Activated naive CD4-positive, alpha-beta T cell treated with anti-CD3 and anti-CD28 coated beads, Interleukin-2, amount 10 ng/mL, durations not matched to agents 7 days and 5 days (primary cell): ENCODE results near the gene SH2D6.
"Not testable (repeated sequence)": the region's sequence is repeated elsewhere in the genome, so short reads cannot be mapped to it uniquely, and the experiment has no call there.

ENCODE experiments used
- CTCF ChIA-PET: fragments of 350-600 bp; sonication (Branson Sonifier 250); formaldehyde crosslinking; loops from one replicate; lab custom pipeline; 2021; ENCODE audit warnings: antibody characterized with exemption; lab: Charles Lee
- DNase-seq: peaks from one replicate; pipeline ENCODE4 v3.0.0-alpha.2; 2020
- H3K27ac Mint-ChIP-seq: one replicate; pipeline ENCODE4 v1.8.0; 2021; ENCODE audit warnings: mild to moderate bottlenecking, moderate library complexity, mixed read lengths
- H3K27me3 Mint-ChIP-seq: one replicate; pipeline ENCODE4 v1.8.0; 2021; ENCODE audit warnings: mild to moderate bottlenecking, mixed read lengths
- H3K36me3 Mint-ChIP-seq: one replicate; pipeline ENCODE4 v1.8.0; 2021; ENCODE audit warnings: mixed read lengths
- H3K4me1 Mint-ChIP-seq: one replicate; pipeline ENCODE4 v1.8.0; 2021; ENCODE audit warnings: mixed read lengths
- H3K4me3 Mint-ChIP-seq: one replicate; pipeline ENCODE4 v1.8.0; 2021; ENCODE audit warnings: mild to moderate bottlenecking, moderate library complexity, mixed read lengths
- H3K9me3 Mint-ChIP-seq: one replicate; pipeline ENCODE4 v1.8.0; 2021; ENCODE audit warnings: mixed read lengths

SH2D6 gene

GRCh38 chr2:85405201-85406059 is 13.1 kb upstream of the SH2D6 start:
- Mint-ChIP-seq H3K4me3 (peak overlapping the region; percentile 33), H3K27me3 (no peaks in the 10 kb centered on the region), H3K36me3 (peaks cover 45% of the 10 kb centered on the region), H3K4me1 (peaks cover 59% of the 10 kb centered on the region), H3K9me3 (peaks cover 12% of the 10 kb centered on the region), H3K27ac (peak overlapping the region; percentile 84)
- peak; percentile 76 for DNase-seq
- CTCF ChIA-PET, result interaction anchor here (0.9 to 2.0 kb wide), 3 partner anchors 13 to 52 kb away, joined by 3 to 11 read pairs (median 7); no protein-coding TSS in a partner anchor

GRCh38 chr2:85409845-85410583 is 8.5 kb upstream of the SH2D6 start, which contains the start of gene CAPG:
TSS of gene CAPG (minus strand) at chr2:85410366. CDS start at chr2:85402145, 8,221 bp downstream.
- DNase-seq, result peak; percentile 76
- Mint-ChIP-seq H3K27me3 (peaks cover 27% of the 10 kb centered on the region), H3K4me1 (peaks cover 89% of the 10 kb centered on the region), H3K36me3 (peaks cover 15% of the 10 kb centered on the region), H3K9me3 (peaks cover 2% of the 10 kb centered on the region), H3K27ac (peak within 1 kb of the TSS; percentile 71), H3K4me3 (peak within 1 kb of the TSS; percentile 78)
- CTCF ChIA-PET, result interaction anchor here (1.5 kb wide), 1 partner anchor 18 kb away, joined by 3 read pairs; no protein-coding TSS in a partner anchor

- CTCF ChIA-PET, result no interaction called here
- Mint-ChIP-seq H3K4me3 (peak overlapping the region; percentile 78), H3K36me3 (peaks cover 7% of the 10 kb centered on the region), H3K27ac (peak overlapping the region; percentile 71), H3K9me3 (no peaks in the 10 kb centered on the region), H3K27me3 (peaks cover 28% of the 10 kb centered on the region), H3K4me1 (peaks cover 87% of the 10 kb centered on the region)
- DNase-seq, result no peak
These were observed 7.7 kb upstream of the SH2D6 start for GRCh38 chr2:85410584-85411404.

GRCh38 chr2:85411405-85411748 is 7.1 kb upstream of the SH2D6 start:
- Mint-ChIP-seq H3K9me3 (no peaks in the 10 kb centered on the region), H3K36me3 (peaks cover 7% of the 10 kb centered on the region), H3K4me1 (peaks cover 81% of the 10 kb centered on the region), H3K27me3 (peaks cover 33% of the 10 kb centered on the region), H3K27ac (no peak overlapping the region), H3K4me3 (no peak overlapping the region)
- no peak for DNase-seq
- CTCF ChIA-PET, result no interaction called here

GRCh38 chr2:85413592-85414420 is 4.7 kb upstream of the SH2D6 start:
- Mint-ChIP-seq H3K4me3 (peak overlapping the region; percentile 67), H3K27ac (no peak overlapping the region), H3K9me3 (no peaks in the 10 kb centered on the region), H3K27me3 (peaks cover 33% of the 10 kb centered on the region), H3K36me3 (no peaks in the 10 kb centered on the region), H3K4me1 (peaks cover 66% of the 10 kb centered on the region)
- CTCF ChIA-PET, result interaction anchor here (1.0 kb wide), 1 partner anchor 138 kb away, joined by 3 read pairs; no protein-coding TSS in a partner anchor
- peak; percentile 55 for DNase-seq

- CTCF ChIA-PET, result interaction anchor here (1.0 kb wide), 1 partner anchor 138 kb away, joined by 3 read pairs; no protein-coding TSS in a partner anchor
- not testable (repeated sequence) for H3K36me3 Mint-ChIP-seq, H3K9me3 Mint-ChIP-seq, DNase-seq, H3K27ac Mint-ChIP-seq, H3K4me3 Mint-ChIP-seq
- peaks cover 33% of the 10 kb centered on the region for H3K27me3 Mint-ChIP-seq
- peaks cover 66% of the 10 kb centered on the region for H3K4me1 Mint-ChIP-seq
These were observed 4.1 kb upstream of the SH2D6 start for GRCh38 chr2:85414421-85414759.

- Mint-ChIP-seq H3K36me3 (no peaks in the 10 kb centered on the region), H3K4me1 (peaks cover 66% of the 10 kb centered on the region), H3K27me3 (peaks cover 33% of the 10 kb centered on the region), H3K27ac (no peak overlapping the region), H3K9me3 (no peaks in the 10 kb centered on the region), H3K4me3 (no peak overlapping the region)
- DNase-seq, result no peak
- CTCF ChIA-PET, result interaction anchor here (1.0 kb wide), 1 partner anchor 137 kb away, joined by 3 read pairs; no protein-coding TSS in a partner anchor
These were observed 3.6 kb upstream of the SH2D6 start for GRCh38 chr2:85414761-85415553.

GRCh38 chr2:85415980-85416650 is 2.4 kb upstream of the SH2D6 start:
- no peaks in the 10 kb centered on the region for H3K9me3 Mint-ChIP-seq
- no peak for DNase-seq
- H3K4me1 Mint-ChIP-seq, result peaks cover 65% of the 10 kb centered on the region
- no peak overlapping the region for H3K4me3 Mint-ChIP-seq
- peaks cover 31% of the 10 kb centered on the region for H3K27me3 Mint-ChIP-seq
- CTCF ChIA-PET, result no interaction called here
- no peak overlapping the region for H3K27ac Mint-ChIP-seq
- H3K36me3 Mint-ChIP-seq, result no peaks in the 10 kb centered on the region

GRCh38 chr2:85419009-85419675 is 628 bp downstream of the SH2D6 start:
- peak; percentile 29 for DNase-seq
- CTCF ChIA-PET, result interaction anchor here (0.9 to 6.1 kb wide), 17 partner anchors 10 to 408 kb away, joined by 3 to 197 read pairs (median 5); partner anchors contain the start of genes ELMOD3, MAT2A and RETSAT
- Mint-ChIP-seq H3K4me1 (peaks cover 49% of the 10 kb centered on the region), H3K4me3 (peak overlapping the region; percentile 95), H3K36me3 (no peaks in the 10 kb centered on the region), H3K9me3 (no peaks in the 10 kb centered on the region), H3K27ac (peak overlapping the region; percentile 98), H3K27me3 (peaks cover 21% of the 10 kb centered on the region)

GRCh38 chr2:85420536-85421259 is 2.2 kb downstream of the SH2D6 start:
- no peaks in the 10 kb centered on the region for H3K9me3 Mint-ChIP-seq
- CTCF ChIA-PET, result interaction anchor here (0.6 to 6.1 kb wide), 21 partner anchors 12 to 308 kb away, joined by 3 to 197 read pairs (median 5); partner anchors contain the start of genes ELMOD3, GGCX, MAT2A and RETSAT
- peak overlapping the region; percentile 80 for H3K27ac Mint-ChIP-seq
- H3K36me3 Mint-ChIP-seq, result no peaks in the 10 kb centered on the region
- H3K4me3 Mint-ChIP-seq, result peak overlapping the region; percentile 57
- peaks cover 35% of the 10 kb centered on the region for H3K4me1 Mint-ChIP-seq
- peak; percentile 94 for DNase-seq
- peaks cover 12% of the 10 kb centered on the region for H3K27me3 Mint-ChIP-seq
